Measurements from ENCODE around the gene SDK2.

The SDK2 gene

DNA sequence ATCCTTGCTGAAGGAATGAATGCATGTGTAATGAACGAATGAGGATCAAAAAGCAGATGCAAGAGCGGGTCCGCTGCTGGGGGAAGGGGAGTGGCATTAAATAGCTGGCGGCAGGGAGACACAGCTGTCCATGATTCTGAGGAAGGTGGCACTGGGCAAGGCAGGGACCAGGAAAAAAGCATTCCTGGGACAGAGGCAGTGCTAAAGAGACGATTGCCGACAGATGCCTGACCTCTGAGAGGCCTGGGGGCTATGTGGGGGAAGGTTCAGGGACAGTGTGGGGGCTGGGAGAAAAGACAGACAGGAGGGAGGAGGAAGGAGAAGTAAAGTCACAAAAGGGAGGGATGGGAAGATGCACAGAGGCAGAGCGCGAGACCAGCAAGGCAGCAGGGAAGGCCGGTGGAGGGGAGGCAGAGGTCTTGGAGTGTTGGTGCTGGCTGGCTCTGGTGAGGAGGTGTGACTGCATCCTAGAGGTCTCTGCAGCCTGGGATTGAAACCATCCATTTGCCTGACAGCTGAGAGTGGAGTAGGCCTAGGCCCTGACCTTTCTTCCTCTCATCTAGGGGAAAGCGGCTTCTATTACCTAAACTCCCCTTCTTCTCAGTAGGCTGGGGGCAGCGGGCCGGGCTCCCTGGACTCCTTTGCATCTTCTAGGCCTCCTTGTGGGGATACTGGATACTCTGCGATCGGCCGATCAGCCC lies 109.9 kb downstream of the SDK2 start:
- no peak overlapping the region for H3K4me3 ChIP-seq (ENCODE audit: low read depth, low read length)
- TF ChIP-seq CTCF (IDR thresholded peaks at IDR 0.05; ENCODE audit: borderline replicate concordance, insufficient read depth, low read depth, low read length): no peak

GRCh38 chr17:73533781-73534180 lies 110.5 kb downstream of the SDK2 start:
- no peak for TF ChIP-seq CTCF (IDR thresholded peaks at IDR 0.05; ENCODE audit: borderline replicate concordance, insufficient read depth, low read depth, low read length)
- H3K4me3 ChIP-seq (ENCODE audit: low read depth, low read length): no peak overlapping the region

- no peak overlapping the region for H3K4me3 ChIP-seq (ENCODE audit: low read depth, low read length)
- no peak for TF ChIP-seq CTCF (IDR thresholded peaks at IDR 0.05; ENCODE audit: borderline replicate concordance, insufficient read depth, low read depth, low read length)
Measured at GRCh38 chr17:73533127-73533526, 111.1 kb downstream of the SDK2 start.

- H3K4me3 ChIP-seq (ENCODE audit: low read depth, low read length): no peak overlapping the region
- TF ChIP-seq CTCF (IDR thresholded peaks at IDR 0.05; ENCODE audit: borderline replicate concordance, insufficient read depth, low read depth, low read length): no peak
Measured at GRCh38 chr17:73532421-73532901, 111.8 kb downstream of the SDK2 start.

DNA sequence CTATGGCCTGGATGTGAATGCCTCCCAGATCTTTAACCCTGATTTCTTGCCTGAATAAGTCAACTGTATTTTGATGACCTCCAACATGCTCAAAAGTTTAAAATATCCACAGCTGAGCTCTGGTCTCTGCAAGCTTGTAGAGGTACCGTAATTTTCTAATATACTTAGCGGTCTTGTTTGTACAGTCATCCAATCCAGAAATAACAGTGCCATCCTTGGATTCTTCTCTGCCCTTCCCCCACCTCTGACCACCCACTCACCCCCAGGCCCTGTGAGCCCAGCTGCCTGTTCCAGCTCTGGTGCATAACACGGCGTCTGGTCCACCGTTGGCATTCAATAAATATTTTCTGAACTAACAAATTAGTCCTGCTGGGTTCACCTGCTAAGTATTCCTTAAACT lies 113.1 kb downstream of the SDK2 start:
- H3K4me3 ChIP-seq (ENCODE audit: low read depth, low read length): no peak overlapping the region
- no peak for TF ChIP-seq CTCF (IDR thresholded peaks at IDR 0.05; ENCODE audit: borderline replicate concordance, insufficient read depth, low read depth, low read length)

- no peak for TF ChIP-seq CTCF (IDR thresholded peaks at IDR 0.05; ENCODE audit: borderline replicate concordance, insufficient read depth, low read depth, low read length)
- no peak overlapping the region for H3K4me3 ChIP-seq (ENCODE audit: low read depth, low read length)
Measured at GRCh38 chr17:73528679-73529078, 115.6 kb downstream of the SDK2 start.

GRCh38 chr17:73526952-73527351 lies 117.3 kb downstream of the SDK2 start:
- H3K4me3 ChIP-seq (ENCODE audit: low read depth, low read length): no peak overlapping the region
- no peak for TF ChIP-seq CTCF (IDR thresholded peaks at IDR 0.05; ENCODE audit: borderline replicate concordance, insufficient read depth, low read depth, low read length)

Data from GM12875 (cell line).